Activated CD4-positive, CD25-positive, alpha-beta regulatory T cell treated with anti-CD3 and anti-CD28 coated beads, Interleukin-2, amount 50 U/mL, for 24 hours (primary cell): ENCODE measurements around the gene TUB.

Source experiments
- ATAC-seq, 2 donors: fragments of 150-1000 bp; cut with Tn5 transposase; one replicate each; pipeline ENCODE4 v1.10.0; 2021; ENCODE audit warnings: mild to moderate bottlenecking in 1 of 2, moderate library complexity in 1 of 2

Gene TUB

GRCh38 chr11:8045839-8046238 lies 35.2 kb upstream of the TUB start:
- no peak for ATAC-seq

- no peak for ATAC-seq
Measured at GRCh38 chr11:8047382-8047781, 33.6 kb upstream of the TUB start.

GRCh38 chr11:8049084-8049483 lies 31.9 kb upstream of the TUB start:
- ATAC-seq, result no peak

DNA sequence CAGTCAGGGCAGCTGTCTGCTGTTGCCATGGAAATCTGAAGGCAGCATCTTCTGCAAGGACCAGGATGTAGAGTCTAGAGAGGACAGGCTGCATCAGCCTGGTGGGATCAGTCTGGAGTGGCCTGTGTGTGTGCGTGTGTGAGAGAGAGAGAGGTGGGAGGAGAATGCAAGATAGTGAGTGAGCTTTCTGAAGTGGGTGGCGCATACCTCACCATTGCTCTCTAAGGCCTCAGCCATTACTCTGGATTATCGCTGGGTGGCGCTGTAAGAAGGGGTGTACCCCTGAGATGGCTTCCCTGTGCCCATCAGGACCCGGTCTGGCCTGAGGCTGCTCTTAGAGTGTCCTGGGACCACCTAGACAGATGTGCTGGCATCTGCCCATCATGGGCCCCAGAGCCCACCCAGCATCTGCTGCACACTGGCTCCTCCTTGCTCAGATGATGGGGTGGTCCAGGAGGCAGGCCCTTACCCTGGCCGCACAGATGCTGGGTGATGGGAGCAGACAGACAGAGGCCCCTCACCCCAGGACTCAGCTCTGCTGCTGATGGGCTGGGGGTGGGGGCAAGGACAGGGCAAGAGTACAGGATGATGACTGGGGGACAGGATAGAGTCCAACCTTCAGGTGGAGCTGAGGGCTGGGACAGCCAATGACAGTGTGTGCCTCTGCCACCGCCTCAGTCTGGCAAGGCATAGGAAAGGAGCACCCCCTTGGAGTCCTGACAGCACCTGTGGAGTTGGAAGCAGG lies 25.7 kb upstream of the TUB start:
- ATAC-seq, result no peak

- no peak for ATAC-seq
Measured at GRCh38 chr11:8055836-8056526, 25.0 kb upstream of the TUB start.

GRCh38 chr11:8056810-8057463 lies 24.1 kb upstream of the TUB start:
- no peak for ATAC-seq

DNA sequence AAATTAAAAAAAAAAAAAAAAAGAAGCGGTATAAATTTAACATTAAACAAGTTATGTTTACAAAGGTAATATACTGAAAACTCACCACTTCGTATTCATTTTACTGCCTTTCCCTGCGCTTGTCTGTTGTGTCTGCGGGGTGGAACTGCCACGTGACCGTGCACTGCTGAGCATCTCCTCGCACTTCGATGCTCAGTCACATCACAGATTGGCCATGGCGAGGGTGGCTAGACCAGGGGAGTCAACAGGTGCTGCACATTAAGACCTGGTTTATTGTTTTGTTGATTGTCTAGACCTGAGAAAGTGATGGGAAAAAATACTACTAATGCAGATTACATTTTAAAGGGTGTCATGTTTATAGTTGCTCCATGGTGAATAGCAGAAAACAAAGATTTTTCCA lies 22.8 kb upstream of the TUB start:
- ATAC-seq, result no peak

DNA sequence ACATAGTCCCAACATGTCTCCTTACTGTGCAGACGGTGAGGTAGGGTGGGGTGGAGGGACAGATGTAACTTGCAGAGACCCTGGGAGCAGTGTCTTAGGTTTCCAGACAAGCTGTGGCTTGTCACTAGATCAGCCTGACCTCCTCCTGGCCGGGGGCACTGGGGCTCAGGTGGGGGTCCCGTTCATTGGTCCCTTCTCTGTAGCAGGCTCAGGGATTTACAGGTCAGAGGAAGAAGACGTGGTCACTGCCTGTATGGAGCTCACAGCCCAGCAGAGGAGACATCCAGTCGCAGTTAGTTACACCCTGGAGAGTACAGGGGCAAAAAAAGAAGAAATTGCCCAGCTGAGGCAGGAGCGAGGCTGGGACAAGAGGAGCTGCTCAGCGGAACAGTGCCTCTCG lies 22.0 kb upstream of the TUB start:
- no peak for ATAC-seq

DNA sequence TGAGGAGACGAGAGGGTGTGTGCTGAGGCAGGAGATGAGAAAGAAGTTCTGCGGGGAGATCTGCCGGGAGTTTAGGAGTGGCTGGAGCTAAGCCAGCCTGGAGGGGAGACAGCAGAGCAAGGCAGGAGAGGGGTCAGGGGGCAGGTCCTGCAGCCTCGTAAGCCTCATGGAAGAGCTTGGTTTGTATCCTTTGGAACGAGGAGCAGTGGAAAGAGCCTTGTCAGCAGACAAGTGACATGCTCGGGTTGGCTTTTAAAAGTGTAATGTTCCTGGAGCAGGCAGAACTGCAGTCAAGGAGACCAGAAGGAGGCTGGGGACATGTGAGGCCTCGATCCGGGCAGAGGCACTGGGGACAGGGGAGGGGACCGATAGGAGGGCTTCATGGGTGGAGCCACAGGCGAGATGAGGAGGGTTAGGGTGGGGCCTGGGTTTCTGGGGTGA lies 21.4 kb upstream of the TUB start:
- ATAC-seq, result no peak

- no peak for ATAC-seq
Measured at GRCh38 chr11:8060146-8060719, 20.8 kb upstream of the TUB start.

GRCh38 chr11:8060801-8061554 lies 20.0 kb upstream of the TUB start:
- ATAC-seq, result no peak

- no peak for ATAC-seq
Measured at GRCh38 chr11:8061555-8062428, 19.2 kb upstream of the TUB start.

- ATAC-seq, result no peak
Measured at GRCh38 chr11:8062781-8063257, 18.2 kb upstream of the TUB start.

GRCh38 chr11:8063324-8063723 lies 17.7 kb upstream of the TUB start:
- ATAC-seq, result no peak

- ATAC-seq, result no peak
Measured at GRCh38 chr11:8065031-8065430, 16.0 kb upstream of the TUB start.

DNA sequence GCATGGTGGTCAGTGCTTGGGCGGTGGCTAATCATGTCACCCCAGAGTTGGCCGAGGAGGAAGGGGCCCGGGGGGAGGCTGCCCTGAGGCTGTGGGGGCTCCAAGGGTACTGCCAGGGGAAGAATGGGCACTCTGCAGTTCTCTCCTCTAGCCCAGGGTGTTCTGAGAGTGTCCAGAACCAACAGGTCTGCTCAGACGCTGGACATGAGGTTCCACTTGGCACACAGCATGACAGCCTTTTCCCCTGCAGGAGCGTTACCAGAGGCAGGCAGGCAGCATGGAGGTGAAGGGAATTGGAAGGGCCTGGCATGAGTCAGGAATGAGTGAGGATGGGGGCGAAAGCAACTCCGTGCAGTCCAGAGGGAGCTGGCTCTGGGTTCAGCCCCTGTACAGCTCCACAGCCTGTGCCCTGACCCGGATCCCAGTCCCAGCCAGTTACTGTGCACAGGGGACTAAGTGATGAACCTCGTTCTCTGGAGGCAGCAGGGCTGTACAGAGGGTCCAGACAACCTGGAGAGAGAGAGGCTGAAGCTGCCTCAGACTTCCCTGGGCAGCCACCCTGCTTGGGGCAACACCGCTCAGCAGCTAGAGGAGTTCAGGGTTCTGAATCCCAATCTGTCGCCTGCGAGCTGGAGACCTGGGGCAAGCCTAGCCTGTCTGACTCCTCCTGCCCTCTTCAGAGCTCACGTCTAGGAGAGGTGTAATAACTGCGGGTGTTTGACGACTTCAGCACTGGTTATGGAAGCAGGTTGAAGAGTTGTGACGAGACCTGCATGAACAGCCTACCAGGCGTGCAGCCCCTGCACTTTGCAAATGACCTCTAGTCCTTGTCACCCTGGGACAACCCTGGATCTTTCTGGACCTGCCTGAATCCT lies 14.7 kb upstream of the TUB start:
- ATAC-seq, result no peak

DNA sequence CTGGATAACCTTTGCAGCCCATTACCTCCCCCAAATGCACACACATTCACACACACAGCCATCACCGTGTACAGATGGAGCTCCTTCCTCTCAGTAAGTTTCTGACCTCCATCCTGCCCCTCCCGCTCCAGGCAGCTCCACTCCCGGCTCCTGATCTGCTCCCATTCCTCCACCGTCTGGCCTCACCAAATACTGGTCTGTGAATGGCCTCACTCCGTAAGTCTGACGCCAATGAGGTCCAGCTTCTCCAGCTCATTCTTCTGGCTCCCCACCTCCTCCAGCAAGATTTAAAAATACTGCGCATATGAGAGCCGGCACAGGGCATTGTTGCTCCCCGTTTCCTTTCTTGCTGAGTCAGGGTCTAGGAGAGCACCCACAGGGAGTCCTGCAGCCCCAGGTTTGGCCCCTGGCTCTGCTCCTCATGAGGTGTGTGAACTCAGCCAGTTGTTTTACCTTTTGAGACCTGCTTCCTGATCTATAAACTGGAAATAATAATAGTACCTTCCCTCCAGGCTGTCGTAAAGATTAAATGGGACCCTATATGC lies 14.0 kb upstream of the TUB start:
- ATAC-seq, result no peak

DNA sequence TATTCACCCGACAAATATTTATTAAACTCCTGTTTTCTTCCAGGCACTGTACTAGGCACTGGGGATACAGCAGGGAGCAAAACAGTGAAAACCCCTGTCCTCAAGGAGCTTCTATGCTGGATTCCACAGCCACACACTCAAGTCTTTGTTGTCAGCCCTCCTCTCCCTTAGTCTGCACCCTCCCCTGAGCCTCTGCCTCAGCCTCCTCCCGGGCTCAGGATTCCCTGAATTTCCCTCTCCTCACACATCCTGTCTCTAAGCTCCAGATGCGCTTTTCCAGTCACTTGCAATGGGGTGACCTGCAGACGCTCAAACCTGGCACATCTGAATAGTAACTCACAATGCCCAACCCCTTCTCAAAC lies 13.5 kb upstream of the TUB start:
- ATAC-seq, result no peak

- no peak for ATAC-seq
Measured at GRCh38 chr11:8067929-8068575, 13.0 kb upstream of the TUB start.
